PC-3 (cell line): ENCODE measurements around the gene MS4A7. TPM values are rescaled to one million over a fixed set of nuclear protein-coding genes. Genes with fewer than 3 reads are reported as not detected.

Source experiments
- ATAC-seq: fragments of 200-7000 bp; cut with Tn5 transposase; 2 replicates; pipeline ENCODE4 v1.9.1; 2020; ENCODE audit warnings: mild to moderate bottlenecking, moderate library complexity
- BruUV-seq: library from RNA; stranded (reverse); fragments of 400-500 nt; replicated peaks from 2 replicates; lab custom pipeline; 2021; lab: Mats Ljungman, UMichigan
- CTCF ChIA-PET: fragments of 300-600 bp; sonication (Branson Sonifier 250); formaldehyde crosslinking; loops from one replicate; lab custom pipeline; 2022; ENCODE audit warnings: antibody characterized with exemption; lab: Charles Lee
- POLR2A ChIA-PET: fragments of 300-600 bp; sonication (Branson Sonifier 250); formaldehyde crosslinking; loops from one replicate; lab custom pipeline; 2022; ENCODE audit warnings: antibody characterized with exemption; ENCODE audit not compliant: unreplicated experiment; lab: Charles Lee
- DNase-seq: peaks from one replicate; pipeline ENCODE4 v3.0.0-alpha.2; 2015
- H2AFZ ChIP-seq: fragments of 300-600 bp; sonication (generic); 2 replicates; pipeline ENCODE4 v1.6.0; 2016; ENCODE audit warnings: antibody characterized with exemption, low read length
- H3F3A ChIP-seq: fragments of 300-600 bp; sonication (generic); one replicate; pipeline ENCODE4 v1.6.0; 2017; ENCODE audit warnings: antibody characterized with exemption, low read length, control low read depth, mild to moderate bottlenecking; ENCODE audit not compliant: unreplicated experiment
- H3K27ac ChIP-seq: fragments of 300-600 bp; sonication (generic); 2 replicates; pipeline ENCODE4 v1.5.1; 2016; ENCODE audit warnings: mild to moderate bottlenecking, low read length
- H3K27me3 ChIP-seq: fragments of 300-600 bp; sonication (generic); 2 replicates; pipeline ENCODE4 v1.6.1; 2016; ENCODE audit warnings: low read length, mixed read lengths
- H3K36me3 ChIP-seq: fragments of 300-600 bp; sonication (generic); 2 replicates; pipeline ENCODE4 v1.6.1; 2016; ENCODE audit warnings: low read depth, mixed run types, low read length, mixed read lengths
- H3K4me1 ChIP-seq: fragments of 300-600 bp; sonication (generic); 2 replicates; pipeline ENCODE4 v1.5.1; 2016; ENCODE audit warnings: low read length; ENCODE audit not compliant: insufficient read depth
- H3K4me2 ChIP-seq: fragments of 300-600 bp; sonication (generic); 2 replicates; pipeline ENCODE4 v1.6.0; 2016; ENCODE audit warnings: low read length
- H3K4me3 ChIP-seq: fragments of 300-600 bp; sonication (generic); 2 replicates; pipeline ENCODE4 v1.5.1; 2016; ENCODE audit warnings: mild to moderate bottlenecking, low read length, mixed read lengths
- H3K79me2 ChIP-seq: fragments of 300-600 bp; sonication (generic); 2 replicates; pipeline ENCODE4 v1.6.1; 2017; ENCODE audit warnings: low read length, mixed read lengths
- H3K9ac ChIP-seq: fragments of 300-600 bp; sonication (generic); 2 replicates; pipeline ENCODE4 v1.6.0; 2016; ENCODE audit warnings: mild to moderate bottlenecking, low read length
- H3K9me2 ChIP-seq: fragments of 300-600 bp; sonication (generic); replicated peaks from 2 replicates; pipeline ENCODE4 v1.6.1; 2016; ENCODE audit warnings: mixed run types, low read length, mixed read lengths
- H3K9me3 ChIP-seq: fragments of 300-600 bp; sonication (generic); 2 replicates; pipeline ENCODE4 v1.6.1; 2016; ENCODE audit warnings: low read length, mixed read lengths
- H4K20me1 ChIP-seq: fragments of 300-600 bp; sonication (generic); 2 replicates; pipeline ENCODE4 v1.6.1; 2016; ENCODE audit warnings: low read length, mixed read lengths
- EZH2 ChIP-seq: fragments of 300-600 bp; sonication (generic); IDR thresholded peaks from one replicate; pipeline ENCODE4 v1.6.1; 2017; ENCODE audit warnings: antibody characterized with exemption, mild to moderate bottlenecking, low read length; ENCODE audit not compliant: unreplicated experiment
- EZH2phosphoT487 ChIP-seq: fragments of 300-600 bp; sonication (generic); IDR thresholded peaks from 2 replicates; pipeline ENCODE4 v1.6.1; 2018; ENCODE audit warnings: mild to moderate bottlenecking, antibody characterized with exemption, low read length, borderline replicate concordance
- intact Hi-C: fragments of 100-400 bp; cut with micrococcal nuclease; formaldehyde crosslinking; loops from 2 replicates; pipeline ENCODE4 v1.9.0; 2023
- total RNA-seq: library from RNA; depleted of rRNA; stranded (reverse); fragments of >200 nt; gene quantifications from 2 replicates; pipeline ENCODE4 v1.2.3, GENCODE V29; 2014; rRNA removed
- TF ChIP-seq, protein P1 (sequence below): fragments of 300-600 bp; sonication (generic); conservative IDR thresholded peaks from 2 replicates; pipeline ENCODE4 v1.5.1; 2017; ENCODE audit warnings: antibody characterized with exemption, low read depth, mild to moderate bottlenecking, low read length

Gene MS4A7
- total RNA-seq, 1 experiment from 2014 or later: 2.1 TPM

DNA sequence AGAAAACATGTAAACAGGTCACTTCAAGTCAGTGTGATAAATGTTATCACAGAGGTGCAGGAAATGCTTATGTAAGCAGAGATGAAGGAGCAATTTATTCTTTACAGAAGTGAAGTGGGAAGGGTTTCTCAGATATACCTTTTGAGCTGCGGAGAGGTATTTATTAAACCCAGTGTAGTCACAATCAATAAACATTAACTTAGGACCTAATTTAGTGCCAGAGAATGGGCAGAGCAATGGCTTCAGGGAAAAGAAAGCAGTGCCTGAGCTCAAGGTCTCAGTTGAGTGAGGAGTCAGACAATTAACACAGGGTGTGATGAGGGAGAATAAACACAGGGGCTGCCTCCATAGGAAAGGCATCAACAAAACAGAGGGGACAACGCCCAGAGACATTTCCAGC is 52.9 kb downstream of the MS4A7 start:
- no peaks in the 10 kb centered on the region for H3K36me3 ChIP-seq
- no peak overlapping the region for H3K27ac ChIP-seq
- no peaks in the 10 kb centered on the region for H3F3A ChIP-seq
- H3K27me3 ChIP-seq: peaks cover 39% of the 10 kb centered on the region
- ChIA-PET CTCF (no interaction called here), POLR2A (no interaction called here)
- no peak overlapping the region for H3K4me3 ChIP-seq
- no peaks in the 10 kb centered on the region for H3K9me2 ChIP-seq
- intact Hi-C loops: no loop called here
- H3K4me1 ChIP-seq: no peaks in the 10 kb centered on the region
- no TSS peak for BruUV-seq
- no peak overlapping the region for H3K9ac ChIP-seq
- H3K79me2 ChIP-seq: no peaks in the 10 kb centered on the region
- no peak overlapping the region for H2AFZ ChIP-seq
- no peak for TF ChIP-seq EZH2
- TF ChIP-seq EZH2phosphoT487: no peak
- TF ChIP-seq, protein P1, sequence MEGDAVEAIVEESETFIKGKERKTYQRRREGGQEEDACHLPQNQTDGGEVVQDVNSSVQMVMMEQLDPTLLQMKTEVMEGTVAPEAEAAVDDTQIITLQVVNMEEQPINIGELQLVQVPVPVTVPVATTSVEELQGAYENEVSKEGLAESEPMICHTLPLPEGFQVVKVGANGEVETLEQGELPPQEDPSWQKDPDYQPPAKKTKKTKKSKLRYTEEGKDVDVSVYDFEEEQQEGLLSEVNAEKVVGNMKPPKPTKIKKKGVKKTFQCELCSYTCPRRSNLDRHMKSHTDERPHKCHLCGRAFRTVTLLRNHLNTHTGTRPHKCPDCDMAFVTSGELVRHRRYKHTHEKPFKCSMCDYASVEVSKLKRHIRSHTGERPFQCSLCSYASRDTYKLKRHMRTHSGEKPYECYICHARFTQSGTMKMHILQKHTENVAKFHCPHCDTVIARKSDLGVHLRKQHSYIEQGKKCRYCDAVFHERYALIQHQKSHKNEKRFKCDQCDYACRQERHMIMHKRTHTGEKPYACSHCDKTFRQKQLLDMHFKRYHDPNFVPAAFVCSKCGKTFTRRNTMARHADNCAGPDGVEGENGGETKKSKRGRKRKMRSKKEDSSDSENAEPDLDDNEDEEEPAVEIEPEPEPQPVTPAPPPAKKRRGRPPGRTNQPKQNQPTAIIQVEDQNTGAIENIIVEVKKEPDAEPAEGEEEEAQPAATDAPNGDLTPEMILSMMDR: no peak
- ATAC-seq: no peak
- H3K9me3 ChIP-seq: no peaks in the 10 kb centered on the region
- no peak for DNase-seq
- no peaks in the 10 kb centered on the region for H4K20me1 ChIP-seq
- no peak overlapping the region for H3K4me2 ChIP-seq

DNA sequence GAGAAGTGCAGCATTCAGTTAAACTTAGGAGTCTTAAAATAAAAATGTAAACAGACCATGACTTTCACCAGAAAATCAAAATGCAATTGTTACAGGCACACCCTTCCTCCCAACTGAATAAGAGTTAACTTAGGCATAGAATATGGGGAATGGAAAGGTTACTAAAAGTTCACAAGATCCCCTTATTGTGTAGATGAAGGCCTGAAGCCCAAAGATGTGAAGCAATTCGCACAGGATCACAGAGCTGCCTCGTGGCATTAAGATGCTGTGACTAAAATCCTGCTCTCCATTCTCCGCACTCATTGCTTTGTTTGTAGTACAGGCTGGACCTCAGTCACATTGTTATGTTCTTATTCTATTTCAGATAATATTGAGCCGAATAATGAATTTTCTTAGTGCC is 55.1 kb downstream of the MS4A7 start:
- Histone ChIP-seq H3K36me3 (no peaks in the 10 kb centered on the region), H2AFZ (no peak overlapping the region), H3K9me3 (no peaks in the 10 kb centered on the region), H3K4me2 (no peak overlapping the region), H3K27ac (no peak overlapping the region), H3F3A (no peaks in the 10 kb centered on the region), H3K4me1 (no peaks in the 10 kb centered on the region), H3K9me2 (no peaks in the 10 kb centered on the region), H3K79me2 (no peaks in the 10 kb centered on the region), H4K20me1 (no peaks in the 10 kb centered on the region), H3K9ac (no peak overlapping the region), H3K27me3 (peaks cover 32% of the 10 kb centered on the region), H3K4me3 (no peak overlapping the region)
- ChIA-PET POLR2A (no interaction called here), CTCF (no interaction called here)
- DNase-seq (no peak), ATAC-seq (no peak)
- TF ChIP-seq EZH2 (no peak), EZH2phosphoT487 (no peak)
- TF ChIP-seq, protein P1: no peak
- BruUV-seq: no TSS peak
- intact Hi-C loops: no loop called here

Other genes starting within 250 kb of the MS4A7 start
- gene MS4A6A, start 195.4 kb upstream of the MS4A7 start, total RNA-seq: not detected in 2 replicates
- gene MS4A4E, start 135.4 kb upstream of the MS4A7 start, total RNA-seq: not detected in 2 replicates
- not detected in 2 replicates for gene MS4A4A, start 97.9 kb upstream of the MS4A7 start, total RNA-seq
- gene MS4A6E, start 51.3 kb upstream of the MS4A7 start, total RNA-seq: not detected in 2 replicates
- gene MS4A14, start 17.9 kb downstream of the MS4A7 start, total RNA-seq: 0.07 and 0.29 TPM in 2 replicates
- gene MS4A5, start 51.0 kb downstream of the MS4A7 start, total RNA-seq: not detected in 2 replicates
- not detected in 2 replicates for gene MS4A1, start 77.3 kb downstream of the MS4A7 start, total RNA-seq
- gene MS4A12, start 114.2 kb downstream of the MS4A7 start, total RNA-seq: not detected in 2 replicates
- gene MS4A13, start 136.9 kb downstream of the MS4A7 start, total RNA-seq: not detected in 2 replicates